IMR-90 (cell line): ENCODE data around the gene ADAM33. TPM values are rescaled to one million over a fixed set of nuclear protein-coding genes. Genes with fewer than 3 reads are reported as not detected.

Source experiments
- ATAC-seq: fragments of 200-7000 bp; cut with Tn5 transposase; 2 replicates; pipeline ENCODE4 v1.9.1; 2020; ENCODE audit warnings: low read depth, mild to moderate bottlenecking, moderate library complexity
- BruUV-seq: library from RNA; stranded (reverse); fragments of 400-500 nt; replicated peaks from 2 replicates; lab custom pipeline; 2021; lab: Mats Ljungman, UMichigan
- CTCF ChIA-PET: fragments of 300-600 bp; formaldehyde crosslinking; extraction: SDS; loops from one replicate; lab custom pipeline; 2021; ENCODE audit warnings: antibody characterized with exemption; lab: Yijun Ruan, JAX
- POLR2A ChIA-PET: fragments of 300-600 bp; sonication (Branson Sonifier 250); formaldehyde crosslinking; loops from one replicate; lab custom pipeline; 2022; ENCODE audit warnings: antibody characterized with exemption; ENCODE audit not compliant: unreplicated experiment; lab: Charles Lee
- DNase-seq: peaks from one replicate; pipeline ENCODE4 v3.0.0; 2013
- H2AFZ ChIP-seq: replicated peaks from 2 replicates; pipeline ENCODE3; 2013; ENCODE audit warnings: low read length, mild to moderate bottlenecking; ENCODE audit not compliant: poor library complexity
- H2AK5ac ChIP-seq: 2 replicates; pipeline ENCODE4 v1.6.1; 2013; ENCODE audit warnings: low read depth, low read length, inconsistent platforms
- H2AK9ac ChIP-seq: replicated peaks from 2 replicates; pipeline ENCODE3; 2013; ENCODE audit warnings: mild to moderate bottlenecking, low read depth, low read length, moderate library complexity; ENCODE audit not compliant: poor library complexity
- H2BK120ac ChIP-seq: 2 replicates; pipeline ENCODE4 v1.6.1; 2013; ENCODE audit warnings: low read depth, low read length, inconsistent platforms
- H2BK15ac ChIP-seq: 3 replicates; pipeline ENCODE4 v1.6.1; 2013; ENCODE audit warnings: low read depth, low read length, inconsistent platforms
- H2BK20ac ChIP-seq: 2 replicates; pipeline ENCODE4 v1.6.1; 2013; ENCODE audit warnings: low read depth, mild to moderate bottlenecking, inconsistent platforms, low read length, moderate library complexity
- H2BK5ac ChIP-seq: 2 replicates; pipeline ENCODE4 v1.6.1; 2013; ENCODE audit warnings: mild to moderate bottlenecking, low read depth, low read length, inconsistent platforms; ENCODE audit not compliant: poor library complexity, severe bottlenecking
- H3K14ac ChIP-seq: replicated peaks from 2 replicates; pipeline ENCODE4 v1.6.1; 2013; ENCODE audit warnings: low read depth, low read length, inconsistent platforms
- H3K18ac ChIP-seq: 2 replicates; pipeline ENCODE4 v1.6.1; 2013; ENCODE audit warnings: low read depth, low read length, control low read depth
- H3K23ac ChIP-seq: 2 replicates; pipeline ENCODE4 v1.6.1; 2013; ENCODE audit warnings: low read depth, low read length, inconsistent platforms
- H3K27ac ChIP-seq: 2 replicates; pipeline ENCODE4 v1.5.1; 2013; ENCODE audit warnings: mild to moderate bottlenecking, control low read depth, low read length; ENCODE audit not compliant: insufficient read depth
- H3K27me3 ChIP-seq: 2 replicates; pipeline ENCODE4 v1.6.1; 2013; ENCODE audit warnings: low read length; ENCODE audit not compliant: control insufficient read depth, insufficient read depth
- H3K36me3 ChIP-seq: 2 replicates; pipeline ENCODE4 v1.6.1; 2013; ENCODE audit warnings: low read length, mixed read lengths; ENCODE audit not compliant: control insufficient read depth, insufficient read depth
- H3K4ac ChIP-seq: 2 replicates; pipeline ENCODE4 v1.6.1; 2013; ENCODE audit warnings: low read depth, low read length, inconsistent platforms
- H3K4me1 ChIP-seq: 2 replicates; pipeline ENCODE4 v1.6.1; 2013; ENCODE audit warnings: low read length, mixed read lengths; ENCODE audit not compliant: control insufficient read depth, insufficient read depth
- H3K4me2 ChIP-seq: 2 replicates; pipeline ENCODE4 v1.6.1; 2013; ENCODE audit warnings: low read depth, mild to moderate bottlenecking, control low read depth, low read length, moderate library complexity
- H3K4me3 ChIP-seq: 2 replicates; pipeline ENCODE4 v1.5.1; 2013; ENCODE audit warnings: low read depth, mild to moderate bottlenecking, control low read depth, low read length, moderate library complexity; ENCODE audit not compliant: insufficient read depth
- H3K56ac ChIP-seq: 2 replicates; pipeline ENCODE4 v1.6.1; 2013; ENCODE audit warnings: low read length, inconsistent platforms; ENCODE audit not compliant: insufficient read depth; ENCODE audit errors: extremely low read depth
- H3K79me1 ChIP-seq, 2 experiments: 2 replicates each; pipeline ENCODE4 v1.6.1; 2013; ENCODE audit warnings: low read length in 2 of 2, inconsistent platforms in 1 of 2, low read depth in 1 of 2
- H3K9ac ChIP-seq: 2 replicates; pipeline ENCODE4 v1.6.1; 2013; ENCODE audit warnings: low read depth, low read length, control low read depth
- H3K9me1 ChIP-seq: 2 replicates; pipeline ENCODE4 v1.6.1; 2013; ENCODE audit warnings: low read length, inconsistent platforms; ENCODE audit not compliant: insufficient read depth
- H3K9me3 ChIP-seq: 2 replicates; pipeline ENCODE4 v1.6.1; 2013; ENCODE audit warnings: low read length; ENCODE audit not compliant: control insufficient read depth, insufficient read depth
- H4K20me1 ChIP-seq: 2 replicates; pipeline ENCODE4 v1.6.1; 2013; ENCODE audit warnings: low read length, inconsistent platforms; ENCODE audit not compliant: insufficient read depth
- H4K5ac ChIP-seq: 2 replicates; pipeline ENCODE4 v1.6.1; 2013; ENCODE audit warnings: mild to moderate bottlenecking, low read depth, low read length, control low read depth
- H4K8ac ChIP-seq, 2 experiments: 2 replicates each; pipeline ENCODE4 v1.6.1; 2013; ENCODE audit warnings: low read depth in 2 of 2, low read length in 2 of 2, control low read depth in 1 of 2, inconsistent platforms in 1 of 2
- H4K91ac ChIP-seq: 2 replicates; pipeline ENCODE4 v1.6.1; 2013; ENCODE audit warnings: low read depth, low read length, inconsistent platforms; ENCODE audit not compliant: insufficient read depth
- BHLHE40 ChIP-seq: fragments of 150-350 bp; IDR thresholded peaks from 2 replicates; pipeline ENCODE4 v1.6.1; 2016; ENCODE audit warnings: mild to moderate bottlenecking, low read depth, low read length
- CEBPB ChIP-seq: IDR thresholded peaks from 2 replicates; pipeline ENCODE4 v1.6.1; 2012; ENCODE audit warnings: low read depth, low read length, improper control_type of control experiment
- CHD1 ChIP-seq: IDR thresholded peaks from 2 replicates; pipeline ENCODE4 v1.6.1; 2012; ENCODE audit warnings: low read depth, low read length, improper control_type of control experiment
- CTCF ChIP-seq: conservative IDR thresholded peaks from 2 replicates; pipeline ENCODE4 v1.5.1; 2012; ENCODE audit warnings: mild to moderate bottlenecking, low read depth, low read length, improper control_type of control experiment
- ELK1 ChIP-seq: fragments of 150-350 bp; IDR thresholded peaks from 2 replicates; pipeline ENCODE4 v1.6.1; 2016; ENCODE audit warnings: low read depth, mild to moderate bottlenecking, low read length, moderate library complexity, borderline replicate concordance
- MAFK ChIP-seq: IDR thresholded peaks from 2 replicates; pipeline ENCODE4 v1.6.1; 2012; ENCODE audit warnings: low read depth, low read length, improper control_type of control experiment
- MAZ ChIP-seq: IDR thresholded peaks from 2 replicates; pipeline ENCODE4 v1.6.1; 2012; ENCODE audit warnings: low read depth, mild to moderate bottlenecking, low read length, improper control_type of control experiment, moderate library complexity, borderline replicate concordance
- MXI1 ChIP-seq: IDR thresholded peaks from 2 replicates; pipeline ENCODE4 v1.6.1; 2012; ENCODE audit warnings: low read depth, mild to moderate bottlenecking, low read length, moderate library complexity, borderline replicate concordance
- NFE2L2 ChIP-seq: fragments of 150-350 bp; IDR thresholded peaks from 2 replicates; pipeline ENCODE4 v1.6.1; 2016; ENCODE audit warnings: low read depth, mild to moderate bottlenecking, low read length
- POLR2A ChIP-seq: IDR thresholded peaks from 2 replicates; pipeline ENCODE4 v1.6.1; 2012; ENCODE audit warnings: mild to moderate bottlenecking, low read depth, low read length
- RAD21 ChIP-seq: IDR thresholded peaks from 2 replicates; pipeline ENCODE4 v1.6.1; 2012; ENCODE audit warnings: low read length, improper control_type of control experiment
- RCOR1 ChIP-seq: IDR thresholded peaks from 2 replicates; pipeline ENCODE4 v1.6.1; 2012; ENCODE audit warnings: mild to moderate bottlenecking, low read length, improper control_type of control experiment; ENCODE audit not compliant: insufficient replicate concordance
- RFX5 ChIP-seq: IDR thresholded peaks from 2 replicates; pipeline ENCODE4 v1.8.0; 2012; ENCODE audit warnings: low read depth, mild to moderate bottlenecking, low read length, moderate library complexity
- SMC3 ChIP-seq: fragments of 150-350 bp; IDR thresholded peaks from 2 replicates; pipeline ENCODE4 v1.6.1; 2016; ENCODE audit warnings: low read depth, mild to moderate bottlenecking, antibody characterized with exemption, low read length, moderate library complexity
- WGBS, 2 experiments: methylation state at CpG; one replicate each; pipeline versions ENCODE4 v1.1.5 to v1.1.7; 2013; ENCODE audit warnings: missing lambda C conversion rate in 2 of 2; ENCODE audit not compliant: insufficient read length in 1 of 2; ENCODE audit errors: extremely low coverage in 2 of 2; 5-methylcytosine and 5-hydroxymethylcytosine counted together
- dilution Hi-C: fragments of 300-500 bp; cut with HindIII; formaldehyde crosslinking; loops from one replicate; pipeline ENCODE4 v1.14.3; 2018; ENCODE audit warnings: low sequenced_read_pairs; ENCODE audit not compliant: unreplicated experiment
- in situ Hi-C: fragments of 300-500 bp; cut with MboI; formaldehyde crosslinking; loops from 3 replicates; pipeline ENCODE4 v1.14.3; 2019; ENCODE audit warnings: low sequenced_read_pairs, inconsistent platforms, mixed read lengths
- intact Hi-C: fragments of 100-400 bp; cut with micrococcal nuclease; formaldehyde crosslinking; loops from 2 replicates; pipeline ENCODE4 v1.10.0; 2022
- polyA plus RNA-seq, 3 experiments: library from polyadenylated mRNA; depleted of rRNA; stranded (reverse); fragments of >200 nt; gene quantifications; 2 replicates each; pipeline ENCODE4 v1.2.3, GENCODE V29; 2012; ENCODE audit warnings: low replicate concordance in 1 of 3
- total RNA-seq: library from RNA; depleted of rRNA; stranded (reverse); fragments of >200 nt; gene quantifications from 2 replicates; pipeline ENCODE4 v1.2.3, GENCODE V29; 2012
- TF ChIP-seq, protein P1 (sequence below): fragments of 150-350 bp; IDR thresholded peaks from 2 replicates; pipeline ENCODE4 v1.6.1; 2017; ENCODE audit warnings: mild to moderate bottlenecking, antibody characterized with exemption, low read length, low read depth

Gene ADAM33
- total and polyA plus RNA-seq, 2 of the 4 experiments (the other 2 are of a cell fraction) = 0.18 to 1.7 TPM

- Histone ChIP-seq H2BK5ac (no peak overlapping the region), H3K56ac (no peak overlapping the region), H3K18ac (no peak overlapping the region), H3K4ac (no peak overlapping the region), H2AK9ac (no peak overlapping the region), H2AK5ac (no peak overlapping the region), H3K23ac (no peak overlapping the region), H4K91ac (no peak overlapping the region), H3K9ac (no peak overlapping the region), H3K79me1 (no peaks in the 10 kb centered on the region), H3K9me3 (peaks cover 2% of the 10 kb centered on the region; the same call in 1 of the 2 replicates), H4K8ac (no peak overlapping the region), H4K20me1 (no peaks in the 10 kb centered on the region), H2BK120ac (no peak overlapping the region), H3K27me3 (peaks cover 44% of the 10 kb centered on the region), H2BK15ac (no peak overlapping the region), H3K9me1 (no peaks in the 10 kb centered on the region), H3K14ac (no peak overlapping the region), H4K5ac (no peak overlapping the region), H3K4me3 (no peak overlapping the region), H3K27ac (no peak overlapping the region), H3K36me3 (no peaks in the 10 kb centered on the region), H2BK20ac (no peak overlapping the region), H2AFZ (no peak overlapping the region), H3K4me2 (no peak overlapping the region), H3K4me1 (no peaks in the 10 kb centered on the region)
- WGBS, 2 experiments = no CpG with 5 or more reads among the region's 11 CpGs
- ChIA-PET POLR2A (no interaction called here), CTCF (interaction anchor here (0.6 to 0.7 kb wide), 2 partner anchors 17 to 276 kb away, joined by 3 read pairs; no protein-coding TSS in a partner anchor)
- intact Hi-C loops (no loop called here), dilution Hi-C loops (no loop called here), in situ Hi-C loops (no loop called here)
- ATAC-seq = no peak
- DNase-seq = no peak
- BruUV-seq = no TSS peak
- TF ChIP-seq CEBPB (no peak), CHD1 (no peak), CTCF (no peak), BHLHE40 (no peak), MAZ (no peak), NFE2L2 (no peak), MAFK (no peak), RCOR1 (no peak), ELK1 (no peak), SMC3 (no peak), POLR2A (no peak), RFX5 (no peak), MXI1 (no peak), RAD21 (no peak)
- TF ChIP-seq, protein P1, sequence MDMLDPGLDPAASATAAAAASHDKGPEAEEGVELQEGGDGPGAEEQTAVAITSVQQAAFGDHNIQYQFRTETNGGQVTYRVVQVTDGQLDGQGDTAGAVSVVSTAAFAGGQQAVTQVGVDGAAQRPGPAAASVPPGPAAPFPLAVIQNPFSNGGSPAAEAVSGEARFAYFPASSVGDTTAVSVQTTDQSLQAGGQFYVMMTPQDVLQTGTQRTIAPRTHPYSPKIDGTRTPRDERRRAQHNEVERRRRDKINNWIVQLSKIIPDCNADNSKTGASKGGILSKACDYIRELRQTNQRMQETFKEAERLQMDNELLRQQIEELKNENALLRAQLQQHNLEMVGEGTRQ = no peak
Observed at GRCh38 chr20:3702611-3703391, 21.0 kb upstream of the ADAM33 start.
